Muscle of back (tissue), 11 donors: ENCODE measurements around the gene STXBP3. TPM values are rescaled to one million over a fixed set of nuclear protein-coding genes. Genes with fewer than 3 reads are reported as not detected.
A peak's percentile ranks its signal among the peaks of the same experiment; 100 is the strongest.
"Not testable (repeated sequence)": the region's sequence is repeated elsewhere in the genome, so short reads cannot be mapped to it uniquely, and the experiment has no call there.

Experiments used
- DNase-seq, 3 donors: peaks; one replicate each; pipeline versions ENCODE4 v3.0.0 to v3.0.0-alpha.2; 2013
- polyA plus RNA-seq, 10 donors: library from polyadenylated mRNA; unstranded; fragments of 120-200 nt; gene quantifications; one replicate each; pipeline ENCODE4 v1.2.1, GENCODE V29; 2013; ENCODE audit not compliant: insufficient read length in 10 of 10

The STXBP3 gene
- polyA plus RNA-seq, 10 donors, result 21.5 to 44.2 (median 29.6) TPM

- no peak for DNase-seq
Measured at GRCh38 chr1:108725906-108726305, 20.6 kb upstream of the STXBP3 start.

GRCh38 chr1:108728327-108728923 is 18.0 kb upstream of the STXBP3 start:
- no peak for DNase-seq

- no peak for DNase-seq
Measured at GRCh38 chr1:108729481-108729880, 17.0 kb upstream of the STXBP3 start.

GRCh38 chr1:108732398-108732797 is 14.1 kb upstream of the STXBP3 start:
- no peak for DNase-seq

- no peak for DNase-seq
Measured at GRCh38 chr1:108734171-108734865, 12.2 kb upstream of the STXBP3 start.

GRCh38 chr1:108742253-108742652 is 4.2 kb upstream of the STXBP3 start:
- DNase-seq, result no peak

- DNase-seq, result no peak
Measured at GRCh38 chr1:108745980-108746381, 493 bp upstream of the STXBP3 start.

GRCh38 chr1:108747171-108747850 is 837 bp downstream of the STXBP3 start:
- peak; percentile 75 to 94 (median 87) for DNase-seq

- no peak for DNase-seq
Measured at GRCh38 chr1:108747898-108748297, 1.4 kb downstream of the STXBP3 start.

GRCh38 chr1:108749081-108749480 is 2.6 kb downstream of the STXBP3 start:
- DNase-seq, result no peak

- no peak for DNase-seq
Measured at GRCh38 chr1:108750476-108751181, 4.2 kb downstream of the STXBP3 start.

GRCh38 chr1:108753363-108753762 is 6.9 kb downstream of the STXBP3 start:
- DNase-seq, result no peak

GRCh38 chr1:108758796-108759195 is 12.3 kb downstream of the STXBP3 start:
- no peak for DNase-seq

- no peak for DNase-seq
Measured at GRCh38 chr1:108767115-108767514, 20.6 kb downstream of the STXBP3 start.

- DNase-seq, result no peak
Measured at GRCh38 chr1:108767708-108768107, 21.2 kb downstream of the STXBP3 start.

GRCh38 chr1:108777839-108778238 is 31.4 kb downstream of the STXBP3 start:
- no peak for DNase-seq

- no peak for DNase-seq
Measured at GRCh38 chr1:108779455-108779854, 33.0 kb downstream of the STXBP3 start.

- no peak for DNase-seq
Measured at GRCh38 chr1:108780937-108781574, 34.6 kb downstream of the STXBP3 start.

GRCh38 chr1:108781575-108781944 is 35.1 kb downstream of the STXBP3 start:
- DNase-seq, result not testable (repeated sequence)

GRCh38 chr1:108785264-108785663 is 38.8 kb downstream of the STXBP3 start:
- DNase-seq, result no peak

- DNase-seq, result no peak
Measured at GRCh38 chr1:108785880-108786279, 39.4 kb downstream of the STXBP3 start.

GRCh38 chr1:108791790-108792189 is 45.3 kb downstream of the STXBP3 start:
- no peak for DNase-seq
